Activated T-cell treated with anti-CD3 and anti-CD28 coated beads, Interleukin-2, amount 50 U/mL, for 24 hours (primary cell): ENCODE measurements around the gene SCRG1.

Experiments used
- DNase-seq: peaks from one replicate; pipeline ENCODE4 v3.0.0-alpha.2; 2020
- H3K27ac Mint-ChIP-seq: 2 replicates; pipeline ENCODE4 v1.8.0; 2020; ENCODE audit warnings: mild to moderate bottlenecking, mixed read lengths
- H3K27me3 Mint-ChIP-seq: 2 replicates; pipeline ENCODE4 v1.8.0; 2020; ENCODE audit warnings: mixed read lengths
- H3K36me3 Mint-ChIP-seq: 2 replicates; pipeline ENCODE4 v1.8.0; 2020; ENCODE audit warnings: low read depth, mixed read lengths
- H3K4me1 Mint-ChIP-seq: 2 replicates; pipeline ENCODE4 v1.8.0; 2020; ENCODE audit warnings: low read depth, mixed read lengths
- H3K4me3 Mint-ChIP-seq: 2 replicates; pipeline ENCODE4 v1.8.0; 2020; ENCODE audit warnings: mild to moderate bottlenecking, moderate library complexity, mixed read lengths
- H3K9me3 Mint-ChIP-seq: 2 replicates; pipeline ENCODE4 v1.8.0; 2020; ENCODE audit warnings: mixed read lengths

The SCRG1 gene

GRCh38 chr4:173420324-173420752 is 21.4 kb upstream of the SCRG1 start:
- no peak overlapping the region for H3K4me3 Mint-ChIP-seq
- no peaks in the 10 kb centered on the region for H3K27me3 Mint-ChIP-seq
- no peaks in the 10 kb centered on the region for H3K9me3 Mint-ChIP-seq
- H3K27ac Mint-ChIP-seq, result no peak overlapping the region
- H3K36me3 Mint-ChIP-seq, result no peaks in the 10 kb centered on the region
- no peak for DNase-seq
- H3K4me1 Mint-ChIP-seq, result peaks cover 8% of the 10 kb centered on the region

GRCh38 chr4:173418639-173419038 is 19.7 kb upstream of the SCRG1 start:
- H3K36me3 Mint-ChIP-seq, result no peaks in the 10 kb centered on the region

GRCh38 chr4:173417833-173418232 is 18.9 kb upstream of the SCRG1 start:
- no peak overlapping the region for H3K27ac Mint-ChIP-seq
- no peaks in the 10 kb centered on the region for H3K9me3 Mint-ChIP-seq
- no peaks in the 10 kb centered on the region for H3K36me3 Mint-ChIP-seq
- H3K27me3 Mint-ChIP-seq, result no peaks in the 10 kb centered on the region
- H3K4me1 Mint-ChIP-seq, result peaks cover 3% of the 10 kb centered on the region
- DNase-seq, result no peak
- no peak overlapping the region for H3K4me3 Mint-ChIP-seq

More at GRCh38 chr4:173418639-173419038, 19.7 kb upstream of the SCRG1 start:
- no peak for DNase-seq
- H3K27ac Mint-ChIP-seq, result no peak overlapping the region
- H3K9me3 Mint-ChIP-seq, result no peaks in the 10 kb centered on the region
- no peak overlapping the region for H3K4me3 Mint-ChIP-seq
- H3K4me1 Mint-ChIP-seq, result peaks cover 3% of the 10 kb centered on the region
- no peaks in the 10 kb centered on the region for H3K27me3 Mint-ChIP-seq

- no peak overlapping the region for H3K27ac Mint-ChIP-seq
- no peak for DNase-seq
- no peaks in the 10 kb centered on the region for H3K27me3 Mint-ChIP-seq
- no peaks in the 10 kb centered on the region for H3K9me3 Mint-ChIP-seq
- H3K4me1 Mint-ChIP-seq, result peaks cover 3% of the 10 kb centered on the region
- H3K4me3 Mint-ChIP-seq, result no peak overlapping the region
- H3K36me3 Mint-ChIP-seq, result no peaks in the 10 kb centered on the region
These were observed 17.2 kb upstream of the SCRG1 start for GRCh38 chr4:173415885-173416653.

GRCh38 chr4:173415092-173415491 is 16.2 kb upstream of the SCRG1 start:
- Mint-ChIP-seq H3K9me3 (no peaks in the 10 kb centered on the region), H3K36me3 (no peaks in the 10 kb centered on the region), H3K4me3 (no peak overlapping the region), H3K27me3 (no peaks in the 10 kb centered on the region), H3K4me1 (no peaks in the 10 kb centered on the region), H3K27ac (no peak overlapping the region)
- DNase-seq, result no peak

DNA sequence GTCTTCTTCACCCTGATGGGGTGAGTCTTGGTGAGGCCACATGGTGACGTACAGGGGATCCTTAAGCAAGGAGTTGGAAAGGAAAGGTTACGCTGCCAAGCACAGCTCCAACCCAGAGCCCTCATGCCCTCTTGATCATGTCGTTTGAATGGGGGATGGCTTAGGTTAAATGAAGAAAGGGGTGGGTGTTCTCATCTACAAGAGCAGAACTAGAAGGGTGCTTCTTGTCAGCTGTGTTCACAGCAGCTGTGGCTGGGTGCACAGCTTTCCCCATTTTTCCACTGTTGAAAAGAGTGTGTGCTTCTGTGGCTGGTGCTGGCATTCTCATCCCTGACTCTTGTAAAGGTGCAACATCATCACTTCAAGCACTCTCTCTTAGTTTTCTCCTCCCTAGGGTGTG is 15.5 kb upstream of the SCRG1 start:
- no peaks in the 10 kb centered on the region for H3K27me3 Mint-ChIP-seq
- no peaks in the 10 kb centered on the region for H3K9me3 Mint-ChIP-seq
- no peaks in the 10 kb centered on the region for H3K36me3 Mint-ChIP-seq
- no peak overlapping the region for H3K4me3 Mint-ChIP-seq
- DNase-seq, result no peak
- no peak overlapping the region for H3K27ac Mint-ChIP-seq
- H3K4me1 Mint-ChIP-seq, result no peaks in the 10 kb centered on the region

DNA sequence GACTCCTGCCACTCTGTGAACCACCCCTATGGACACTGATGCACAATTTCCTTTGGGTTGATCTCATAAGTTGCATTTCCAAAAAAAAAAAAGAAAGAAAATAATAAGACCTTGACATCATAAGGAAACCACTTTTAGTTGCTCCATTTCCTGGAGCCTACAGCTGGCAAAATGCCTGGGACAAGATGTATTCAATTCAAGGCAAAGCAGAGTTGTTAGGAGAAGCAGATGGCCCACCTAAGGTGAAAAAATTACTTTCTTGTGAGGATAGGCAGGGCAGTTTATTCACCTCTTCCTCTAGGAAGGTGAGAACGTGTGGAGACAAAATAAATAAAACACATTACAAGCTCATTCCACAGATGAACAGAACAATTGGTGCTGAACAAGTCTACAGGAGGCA is 14.1 kb upstream of the SCRG1 start:
- Mint-ChIP-seq H3K4me1 (no peaks in the 10 kb centered on the region), H3K4me3 (no peak overlapping the region), H3K36me3 (no peaks in the 10 kb centered on the region), H3K9me3 (no peaks in the 10 kb centered on the region), H3K27me3 (no peaks in the 10 kb centered on the region), H3K27ac (no peak overlapping the region)
- no peak for DNase-seq

DNA sequence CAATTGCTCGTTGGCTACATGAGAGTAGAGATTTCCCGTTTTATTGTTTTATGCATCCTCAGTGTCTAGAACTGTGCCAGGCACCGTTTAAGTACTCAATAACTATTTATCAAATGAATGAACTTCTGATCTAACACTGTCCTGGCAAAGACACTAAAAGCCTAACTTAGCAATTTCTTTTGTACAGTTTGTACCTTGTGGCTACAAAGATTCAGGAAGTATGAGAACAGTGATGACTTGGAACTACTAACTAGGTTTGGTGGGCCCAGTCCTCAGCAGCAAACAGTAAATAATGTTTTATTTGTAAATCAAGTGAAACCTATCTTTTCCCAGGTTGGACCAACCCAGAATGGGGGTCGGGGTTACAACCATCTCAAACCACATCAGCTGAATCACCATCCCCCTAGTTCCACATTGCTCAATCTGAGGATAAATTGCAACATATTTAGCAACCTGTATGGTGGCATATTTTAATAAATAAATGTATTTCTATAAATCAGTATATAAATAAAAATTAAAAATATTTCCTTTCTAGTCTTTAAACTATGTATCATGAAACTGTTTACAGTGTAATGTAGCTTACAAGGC is 12.3 kb upstream of the SCRG1 start:
- no peaks in the 10 kb centered on the region for H3K4me1 Mint-ChIP-seq
- H3K4me3 Mint-ChIP-seq, result no peak overlapping the region
- H3K36me3 Mint-ChIP-seq, result no peaks in the 10 kb centered on the region
- H3K9me3 Mint-ChIP-seq, result no peaks in the 10 kb centered on the region
- no peak overlapping the region for H3K27ac Mint-ChIP-seq
- DNase-seq, result no peak
- no peaks in the 10 kb centered on the region for H3K27me3 Mint-ChIP-seq

GRCh38 chr4:173410079-173410478 is 11.2 kb upstream of the SCRG1 start:
- peaks cover 3% of the 10 kb centered on the region for H3K4me1 Mint-ChIP-seq
- H3K4me3 Mint-ChIP-seq, result no peak overlapping the region
- DNase-seq, result no peak
- no peaks in the 10 kb centered on the region for H3K27me3 Mint-ChIP-seq
- H3K9me3 Mint-ChIP-seq, result no peaks in the 10 kb centered on the region
- H3K36me3 Mint-ChIP-seq, result no peaks in the 10 kb centered on the region
- H3K27ac Mint-ChIP-seq, result no peak overlapping the region

DNA sequence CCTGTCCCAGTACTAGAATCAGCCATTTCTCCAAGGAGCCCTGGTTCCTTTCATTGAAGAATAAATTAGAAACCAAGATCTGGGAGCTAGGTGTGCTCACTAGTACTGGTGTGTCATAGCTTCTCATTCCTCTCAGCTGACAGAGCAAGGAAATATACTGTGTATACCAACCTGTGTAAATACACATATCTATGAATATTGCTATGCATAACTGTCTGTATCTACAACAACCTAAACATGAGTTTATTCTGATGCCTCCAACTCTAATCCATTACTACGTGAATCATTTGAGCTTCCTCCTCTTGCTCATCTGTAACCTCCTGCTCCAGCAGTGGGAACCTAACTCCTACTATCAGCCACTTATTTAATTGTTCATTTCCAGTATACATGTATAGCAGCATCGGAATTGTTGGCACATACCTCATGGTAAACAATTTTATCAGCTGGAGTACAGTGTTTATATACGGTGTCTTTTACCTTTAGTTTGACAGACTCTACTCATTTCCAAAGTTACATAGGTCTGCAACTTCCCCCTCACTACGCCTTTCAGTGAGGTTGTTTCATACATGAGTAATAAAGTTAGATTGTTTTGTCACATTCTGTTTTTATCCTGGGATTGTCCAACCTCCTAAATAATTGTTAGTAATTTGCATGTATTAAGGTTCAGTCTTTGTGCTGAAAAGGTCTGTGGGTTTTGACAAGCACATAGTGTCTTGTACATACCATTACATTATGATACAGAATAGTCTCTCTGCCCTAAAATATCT is 7.1 kb upstream of the SCRG1 start:
- Mint-ChIP-seq H3K27me3 (no peaks in the 10 kb centered on the region), H3K4me1 (peaks cover 3% of the 10 kb centered on the region), H3K9me3 (no peaks in the 10 kb centered on the region), H3K36me3 (no peaks in the 10 kb centered on the region), H3K4me3 (no peak overlapping the region), H3K27ac (no peak overlapping the region)
- DNase-seq, result no peak

GRCh38 chr4:173404296-173404865 is 5.5 kb upstream of the SCRG1 start:
- H3K27me3 Mint-ChIP-seq, result no peaks in the 10 kb centered on the region
- no peak for DNase-seq
- no peaks in the 10 kb centered on the region for H3K9me3 Mint-ChIP-seq
- H3K4me1 Mint-ChIP-seq, result peaks cover 3% of the 10 kb centered on the region
- no peaks in the 10 kb centered on the region for H3K36me3 Mint-ChIP-seq
- H3K27ac Mint-ChIP-seq, result no peak overlapping the region
- no peak overlapping the region for H3K4me3 Mint-ChIP-seq

GRCh38 chr4:173403051-173403450 is 4.1 kb upstream of the SCRG1 start:
- Mint-ChIP-seq H3K4me3 (no peak overlapping the region), H3K9me3 (no peaks in the 10 kb centered on the region), H3K27ac (no peak overlapping the region), H3K36me3 (no peaks in the 10 kb centered on the region), H3K4me1 (peaks cover 3% of the 10 kb centered on the region), H3K27me3 (peaks cover 2% of the 10 kb centered on the region)
- DNase-seq, result no peak

DNA sequence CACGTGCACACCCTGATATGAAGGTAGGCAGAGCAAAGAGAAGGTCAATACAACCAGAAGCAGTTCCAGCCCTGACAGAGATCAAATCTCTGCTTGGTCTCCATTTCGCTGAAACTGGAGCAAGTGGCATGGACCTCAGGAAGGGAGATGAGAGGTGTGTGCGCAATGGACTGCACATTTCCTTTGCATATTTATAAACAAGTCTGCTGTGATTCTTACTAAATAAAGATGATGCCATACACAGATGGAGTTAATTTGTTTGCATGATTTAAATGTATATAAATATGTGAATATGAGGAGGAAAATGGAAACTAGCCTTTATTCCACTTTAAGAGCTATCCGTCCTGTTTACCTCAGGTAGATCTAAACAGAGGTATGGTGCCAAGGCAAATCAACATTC is 2.1 kb upstream of the SCRG1 start:
- peaks cover 2% of the 10 kb centered on the region for H3K4me1 Mint-ChIP-seq
- no peaks in the 10 kb centered on the region for H3K36me3 Mint-ChIP-seq
- no peak overlapping the region for H3K4me3 Mint-ChIP-seq
- peaks cover 3% of the 10 kb centered on the region for H3K27me3 Mint-ChIP-seq
- no peak overlapping the region for H3K27ac Mint-ChIP-seq
- H3K9me3 Mint-ChIP-seq, result no peaks in the 10 kb centered on the region
- no peak for DNase-seq

- no peaks in the 10 kb centered on the region for H3K4me1 Mint-ChIP-seq
- H3K36me3 Mint-ChIP-seq, result no peaks in the 10 kb centered on the region
- H3K27ac Mint-ChIP-seq, result no peak overlapping the region
- no peak for DNase-seq
- H3K4me3 Mint-ChIP-seq, result no peak overlapping the region
- no peaks in the 10 kb centered on the region for H3K9me3 Mint-ChIP-seq
- H3K27me3 Mint-ChIP-seq, result peaks cover 3% of the 10 kb centered on the region
These were observed 696 bp downstream of the SCRG1 start for GRCh38 chr4:173398220-173398619.

DNA sequence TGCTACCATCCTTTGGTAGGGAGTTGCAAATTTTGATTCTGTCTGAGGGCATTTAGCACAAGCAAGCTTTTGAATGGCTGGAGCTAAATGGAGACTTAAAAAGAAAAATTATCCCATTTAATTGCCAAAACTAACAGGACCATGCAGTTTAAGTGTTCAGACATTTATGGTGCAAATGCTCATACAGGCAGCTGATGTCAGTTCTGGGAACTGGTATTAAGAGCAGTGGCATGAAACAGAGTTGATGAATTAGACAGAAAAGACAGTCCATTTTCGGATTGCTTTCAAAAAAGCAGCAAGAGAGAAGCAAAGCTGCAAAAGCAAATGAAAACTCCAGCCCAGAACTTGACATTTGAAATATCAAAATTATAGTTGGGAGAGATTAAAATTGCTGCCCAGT is 1.3 kb downstream of the SCRG1 start:
- H3K4me3 Mint-ChIP-seq, result no peak overlapping the region
- H3K4me1 Mint-ChIP-seq, result no peaks in the 10 kb centered on the region
- H3K36me3 Mint-ChIP-seq, result no peaks in the 10 kb centered on the region
- no peaks in the 10 kb centered on the region for H3K9me3 Mint-ChIP-seq
- H3K27me3 Mint-ChIP-seq, result peaks cover 3% of the 10 kb centered on the region
- no peak overlapping the region for H3K27ac Mint-ChIP-seq
- DNase-seq, result no peak
